GM12878 (cell line): ENCODE results near the gene COX10.

Experiments used
- CTCF ChIP-seq, 3 experiments: IDR thresholded peaks in 2 of 3; conservative IDR thresholded peaks in 1 of 3; 2 replicates each; pipeline ENCODE4 v1.5.1; 2011; ENCODE audit warnings: low read depth in 3 of 3, low read length in 3 of 3, mild to moderate bottlenecking in 3 of 3, control low read depth in 2 of 3, moderate library complexity in 2 of 3, inconsistent platforms in 1 of 3, mixed read lengths in 1 of 3; ENCODE audit not compliant: control insufficient read depth in 2 of 3, insufficient read depth in 1 of 3; ENCODE audit errors: extremely low read depth in 1 of 3
- CUX1 ChIP-seq: IDR thresholded peaks from 2 replicates; pipeline ENCODE4 v1.6.1; 2012; ENCODE audit warnings: improper control_type of control experiment, low read depth, low read length; ENCODE audit not compliant: insufficient replicate concordance
- ETV6 ChIP-seq, 2 experiments: fragments of 450-650 bp in 1 of 2; IDR thresholded peaks in 1 of 2; conservative IDR thresholded peaks in 1 of 2; 2 replicates each; pipeline ENCODE4 v1.6.1; 2014; ENCODE audit warnings: antibody characterized with exemption in 1 of 2, borderline replicate concordance in 1 of 2, low read depth in 1 of 2, mild to moderate bottlenecking in 1 of 2, moderate library complexity in 1 of 2
- EZH2 ChIP-seq: IDR thresholded peaks from 2 replicates; pipeline ENCODE4 v1.6.1; 2012; ENCODE audit warnings: low read depth, mild to moderate bottlenecking, control low read depth, inconsistent platforms, low read length, borderline replicate concordance; ENCODE audit not compliant: control insufficient read depth
- FOXM1 ChIP-seq: IDR thresholded peaks from 2 replicates; pipeline ENCODE4 v1.6.1; 2012; ENCODE audit warnings: low read depth, mild to moderate bottlenecking, inconsistent platforms, low read length, moderate library complexity
- MAX ChIP-seq: IDR thresholded peaks from 2 replicates; pipeline ENCODE4 v1.6.1; 2012; ENCODE audit warnings: low read depth, low read length, improper control_type of control experiment
- MYC ChIP-seq: IDR thresholded peaks from 2 replicates; pipeline ENCODE4 v1.6.1; 2011; ENCODE audit warnings: mild to moderate bottlenecking, low read length, moderate library complexity, inconsistent platforms; ENCODE audit not compliant: insufficient read depth, insufficient replicate concordance, insufficient read length, severe bottlenecking
- NR2C2 ChIP-seq: IDR thresholded peaks from 2 replicates; pipeline ENCODE4 v1.6.1; 2011; ENCODE audit warnings: borderline replicate concordance, low read depth; ENCODE audit not compliant: control insufficient read depth, insufficient read length
- POLR2A ChIP-seq: IDR thresholded peaks from 2 replicates; pipeline ENCODE4 v1.6.1; 2011; ENCODE audit warnings: low read depth, mild to moderate bottlenecking, low read length
- RB1 ChIP-seq: fragments of 450-650 bp; formaldehyde crosslinking; IDR thresholded peaks from 2 replicates; pipeline ENCODE4 v1.6.1; 2017; ENCODE audit warnings: mild to moderate bottlenecking, borderline replicate concordance
- REST ChIP-seq: IDR thresholded peaks from 2 replicates; pipeline ENCODE4 v1.6.1; 2012; ENCODE audit warnings: mild to moderate bottlenecking, low read depth, low read length
- USF2 ChIP-seq: IDR thresholded peaks from 2 replicates; pipeline ENCODE4 v1.6.1; 2011; ENCODE audit warnings: low read depth, low read length, improper control_type of control experiment, borderline replicate concordance
- ZZZ3 ChIP-seq: IDR thresholded peaks from 2 replicates; pipeline ENCODE4 v1.6.1; 2011; ENCODE audit warnings: low read depth; ENCODE audit not compliant: control insufficient read depth, insufficient read length

DNA sequence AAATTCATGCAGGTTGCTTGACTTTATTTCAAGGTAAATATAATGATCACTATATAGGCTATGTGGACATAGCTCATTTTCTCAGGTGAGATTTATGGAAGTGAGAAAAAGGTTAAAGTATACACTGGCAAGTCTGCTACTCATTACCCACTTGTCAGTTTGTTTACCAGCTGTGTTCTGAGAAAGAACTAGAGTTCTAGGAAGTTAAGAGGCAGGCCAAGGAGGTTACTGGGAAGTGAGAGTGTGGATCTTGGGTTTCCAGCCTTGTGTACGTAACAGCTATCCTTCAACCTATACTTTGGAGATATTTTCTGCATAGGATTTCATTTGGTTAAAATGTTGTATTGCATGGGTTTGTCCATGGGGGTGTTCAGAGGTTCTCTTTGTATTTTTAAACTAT is 31.9 kb upstream of the COX10 start:
- TF ChIP-seq USF2 = no peak
- TF ChIP-seq REST = no peak
- no peak for TF ChIP-seq MAX
- TF ChIP-seq POLR2A = no peak
- no peak for TF ChIP-seq EZH2
- TF ChIP-seq ZZZ3 = no peak
- no peak for TF ChIP-seq FOXM1
- TF ChIP-seq CTCF (IDR thresholded peaks at IDR 0.05 in 2 of 3, conservative IDR thresholded peaks at IDR 0.05 in 1 of 3; ENCODE audit: control insufficient read depth in 2 of 3, extremely low read depth in 1 of 3, insufficient read depth in 1 of 3, low read depth in 3 of 3, low read length in 3 of 3) = no peak
- no peak for TF ChIP-seq NR2C2
- TF ChIP-seq CUX1 = no peak
- TF ChIP-seq MYC = no peak
- no peak for TF ChIP-seq RB1
- TF ChIP-seq ETV6 (conservative IDR thresholded peaks at IDR 0.05 in 1 of 2, IDR thresholded peaks at IDR 0.05 in 1 of 2; ENCODE audit: borderline replicate concordance in 1 of 2, low read depth in 1 of 2) = no peak
